ENCODE results near the gene MAPRE3.

MAPRE3 gene

GRCh38 chr2:27024812-27025211, 54.4 kb downstream of the MAPRE3 start:
- no peak for DNase-seq (ENCODE audit: low read depth)
- H3K4me3 ChIP-seq (ENCODE audit: low read depth, low read length) = no peak overlapping the region
- no peak for TF ChIP-seq CTCF (IDR thresholded peaks at IDR 0.05; ENCODE audit: control insufficient read depth, extremely low read depth, insufficient read depth)

- no peak for DNase-seq (ENCODE audit: low read depth)
- no peak for TF ChIP-seq CTCF (IDR thresholded peaks at IDR 0.05; ENCODE audit: control insufficient read depth, extremely low read depth, insufficient read depth)
- no peak overlapping the region for H3K4me3 ChIP-seq (ENCODE audit: low read depth, low read length)
Observed at GRCh38 chr2:27025281-27025800, 54.9 kb downstream of the MAPRE3 start.

- TF ChIP-seq CTCF (IDR thresholded peaks at IDR 0.05; ENCODE audit: control insufficient read depth, extremely low read depth, insufficient read depth) = no peak
- no peak for DNase-seq (ENCODE audit: low read depth)
- H3K4me3 ChIP-seq (ENCODE audit: low read depth, low read length) = no peak overlapping the region
Observed at GRCh38 chr2:27025861-27026851, 55.7 kb downstream of the MAPRE3 start.

- DNase-seq (ENCODE audit: low read depth) = no peak
- TF ChIP-seq CTCF (IDR thresholded peaks at IDR 0.05; ENCODE audit: control insufficient read depth, extremely low read depth, insufficient read depth) = no peak
- H3K4me3 ChIP-seq (ENCODE audit: low read depth, low read length) = no peak overlapping the region
Observed at GRCh38 chr2:27027211-27027651, 56.8 kb downstream of the MAPRE3 start.

- DNase-seq (ENCODE audit: low read depth) = no peak
- TF ChIP-seq CTCF (IDR thresholded peaks at IDR 0.05; ENCODE audit: control insufficient read depth, extremely low read depth, insufficient read depth) = no peak
- no peak overlapping the region for H3K4me3 ChIP-seq (ENCODE audit: low read depth, low read length)
Observed at GRCh38 chr2:27029051-27029450, 58.6 kb downstream of the MAPRE3 start.

- H3K4me3 ChIP-seq (ENCODE audit: low read depth, low read length) = peak within 1 kb of the TSS; percentile 90
- peak; percentile 50 for DNase-seq (ENCODE audit: low read depth)
- TF ChIP-seq CTCF (IDR thresholded peaks at IDR 0.05; ENCODE audit: control insufficient read depth, extremely low read depth, insufficient read depth) = no peak
Observed at GRCh38 chr2:27032495-27033252, 62.2 kb downstream of the MAPRE3 start, which contains the start of gene TMEM214. TMEM214 (plus strand) TSS chr2:27032965; CDS start chr2:27033016, 51 bp downstream.

All from LNCaP clone FGC (cell line).